IMR-90 (cell line): ENCODE data around the gene MGLL. TPM values are rescaled to one million over a fixed set of nuclear protein-coding genes. Genes with fewer than 3 reads are reported as not detected.

ENCODE experiments used
- ATAC-seq: fragments of 200-7000 bp; cut with Tn5 transposase; 2 replicates; pipeline ENCODE4 v1.9.1; 2020; ENCODE audit warnings: low read depth, mild to moderate bottlenecking, moderate library complexity
- BruUV-seq: library from RNA; stranded (reverse); fragments of 400-500 nt; replicated peaks from 2 replicates; lab custom pipeline; 2021; lab: Mats Ljungman, UMichigan
- CTCF ChIA-PET: fragments of 300-600 bp; formaldehyde crosslinking; extraction: SDS; loops from one replicate; lab custom pipeline; 2021; ENCODE audit warnings: antibody characterized with exemption; lab: Yijun Ruan, JAX
- POLR2A ChIA-PET: fragments of 300-600 bp; sonication (Branson Sonifier 250); formaldehyde crosslinking; loops from one replicate; lab custom pipeline; 2022; ENCODE audit warnings: antibody characterized with exemption; ENCODE audit not compliant: unreplicated experiment; lab: Charles Lee
- DNase-seq: peaks from one replicate; pipeline ENCODE4 v3.0.0; 2013
- H2AFZ ChIP-seq: replicated peaks from 2 replicates; pipeline ENCODE3; 2013; ENCODE audit warnings: low read length, mild to moderate bottlenecking; ENCODE audit not compliant: poor library complexity
- H2AK5ac ChIP-seq: 2 replicates; pipeline ENCODE4 v1.6.1; 2013; ENCODE audit warnings: low read depth, low read length, inconsistent platforms
- H2AK9ac ChIP-seq: replicated peaks from 2 replicates; pipeline ENCODE3; 2013; ENCODE audit warnings: mild to moderate bottlenecking, low read depth, low read length, moderate library complexity; ENCODE audit not compliant: poor library complexity
- H2BK120ac ChIP-seq: 2 replicates; pipeline ENCODE4 v1.6.1; 2013; ENCODE audit warnings: low read depth, low read length, inconsistent platforms
- H2BK15ac ChIP-seq: 3 replicates; pipeline ENCODE4 v1.6.1; 2013; ENCODE audit warnings: low read depth, low read length, inconsistent platforms
- H2BK20ac ChIP-seq: 2 replicates; pipeline ENCODE4 v1.6.1; 2013; ENCODE audit warnings: low read depth, mild to moderate bottlenecking, inconsistent platforms, low read length, moderate library complexity
- H2BK5ac ChIP-seq: 2 replicates; pipeline ENCODE4 v1.6.1; 2013; ENCODE audit warnings: mild to moderate bottlenecking, low read depth, low read length, inconsistent platforms; ENCODE audit not compliant: poor library complexity, severe bottlenecking
- H3K14ac ChIP-seq: replicated peaks from 2 replicates; pipeline ENCODE4 v1.6.1; 2013; ENCODE audit warnings: low read depth, low read length, inconsistent platforms
- H3K18ac ChIP-seq: 2 replicates; pipeline ENCODE4 v1.6.1; 2013; ENCODE audit warnings: low read depth, low read length, control low read depth
- H3K23ac ChIP-seq: 2 replicates; pipeline ENCODE4 v1.6.1; 2013; ENCODE audit warnings: low read depth, low read length, inconsistent platforms
- H3K27ac ChIP-seq: 2 replicates; pipeline ENCODE4 v1.5.1; 2013; ENCODE audit warnings: mild to moderate bottlenecking, control low read depth, low read length; ENCODE audit not compliant: insufficient read depth
- H3K27me3 ChIP-seq: 2 replicates; pipeline ENCODE4 v1.6.1; 2013; ENCODE audit warnings: low read length; ENCODE audit not compliant: control insufficient read depth, insufficient read depth
- H3K36me3 ChIP-seq: 2 replicates; pipeline ENCODE4 v1.6.1; 2013; ENCODE audit warnings: low read length, mixed read lengths; ENCODE audit not compliant: control insufficient read depth, insufficient read depth
- H3K4ac ChIP-seq: 2 replicates; pipeline ENCODE4 v1.6.1; 2013; ENCODE audit warnings: low read depth, low read length, inconsistent platforms
- H3K4me1 ChIP-seq: 2 replicates; pipeline ENCODE4 v1.6.1; 2013; ENCODE audit warnings: low read length, mixed read lengths; ENCODE audit not compliant: control insufficient read depth, insufficient read depth
- H3K4me2 ChIP-seq: 2 replicates; pipeline ENCODE4 v1.6.1; 2013; ENCODE audit warnings: low read depth, mild to moderate bottlenecking, control low read depth, low read length, moderate library complexity
- H3K4me3 ChIP-seq: 2 replicates; pipeline ENCODE4 v1.5.1; 2013; ENCODE audit warnings: low read depth, mild to moderate bottlenecking, control low read depth, low read length, moderate library complexity; ENCODE audit not compliant: insufficient read depth
- H3K56ac ChIP-seq: 2 replicates; pipeline ENCODE4 v1.6.1; 2013; ENCODE audit warnings: low read length, inconsistent platforms; ENCODE audit not compliant: insufficient read depth; ENCODE audit errors: extremely low read depth
- H3K79me1 ChIP-seq, 2 experiments: 2 replicates each; pipeline ENCODE4 v1.6.1; 2013; ENCODE audit warnings: low read length in 2 of 2, inconsistent platforms in 1 of 2, low read depth in 1 of 2
- H3K9ac ChIP-seq: 2 replicates; pipeline ENCODE4 v1.6.1; 2013; ENCODE audit warnings: low read depth, low read length, control low read depth
- H3K9me1 ChIP-seq: 2 replicates; pipeline ENCODE4 v1.6.1; 2013; ENCODE audit warnings: low read length, inconsistent platforms; ENCODE audit not compliant: insufficient read depth
- H3K9me3 ChIP-seq: 2 replicates; pipeline ENCODE4 v1.6.1; 2013; ENCODE audit warnings: low read length; ENCODE audit not compliant: control insufficient read depth, insufficient read depth
- H4K20me1 ChIP-seq: 2 replicates; pipeline ENCODE4 v1.6.1; 2013; ENCODE audit warnings: low read length, inconsistent platforms; ENCODE audit not compliant: insufficient read depth
- H4K5ac ChIP-seq: 2 replicates; pipeline ENCODE4 v1.6.1; 2013; ENCODE audit warnings: mild to moderate bottlenecking, low read depth, low read length, control low read depth
- H4K8ac ChIP-seq, 2 experiments: 2 replicates each; pipeline ENCODE4 v1.6.1; 2013; ENCODE audit warnings: low read depth in 2 of 2, low read length in 2 of 2, control low read depth in 1 of 2, inconsistent platforms in 1 of 2
- H4K91ac ChIP-seq: 2 replicates; pipeline ENCODE4 v1.6.1; 2013; ENCODE audit warnings: low read depth, low read length, inconsistent platforms; ENCODE audit not compliant: insufficient read depth
- BHLHE40 ChIP-seq: fragments of 150-350 bp; IDR thresholded peaks from 2 replicates; pipeline ENCODE4 v1.6.1; 2016; ENCODE audit warnings: mild to moderate bottlenecking, low read depth, low read length
- MAFK ChIP-seq: IDR thresholded peaks from 2 replicates; pipeline ENCODE4 v1.6.1; 2012; ENCODE audit warnings: low read depth, low read length, improper control_type of control experiment
- NFE2L2 ChIP-seq: fragments of 150-350 bp; IDR thresholded peaks from 2 replicates; pipeline ENCODE4 v1.6.1; 2016; ENCODE audit warnings: low read depth, mild to moderate bottlenecking, low read length
- POLR2A ChIP-seq: IDR thresholded peaks from 2 replicates; pipeline ENCODE4 v1.6.1; 2012; ENCODE audit warnings: mild to moderate bottlenecking, low read depth, low read length
- RAD21 ChIP-seq: IDR thresholded peaks from 2 replicates; pipeline ENCODE4 v1.6.1; 2012; ENCODE audit warnings: low read length, improper control_type of control experiment
- RCOR1 ChIP-seq: IDR thresholded peaks from 2 replicates; pipeline ENCODE4 v1.6.1; 2012; ENCODE audit warnings: mild to moderate bottlenecking, low read length, improper control_type of control experiment; ENCODE audit not compliant: insufficient replicate concordance
- SMC3 ChIP-seq: fragments of 150-350 bp; IDR thresholded peaks from 2 replicates; pipeline ENCODE4 v1.6.1; 2016; ENCODE audit warnings: low read depth, mild to moderate bottlenecking, antibody characterized with exemption, low read length, moderate library complexity
- WGBS, 2 experiments: methylation state at CpG; one replicate each; pipeline versions ENCODE4 v1.1.5 to v1.1.7; 2013; ENCODE audit warnings: missing lambda C conversion rate in 2 of 2; ENCODE audit not compliant: insufficient read length in 1 of 2; ENCODE audit errors: extremely low coverage in 2 of 2; 5-methylcytosine and 5-hydroxymethylcytosine counted together
- dilution Hi-C: fragments of 300-500 bp; cut with HindIII; formaldehyde crosslinking; loops from one replicate; pipeline ENCODE4 v1.14.3; 2018; ENCODE audit warnings: low sequenced_read_pairs; ENCODE audit not compliant: unreplicated experiment
- in situ Hi-C: fragments of 300-500 bp; cut with MboI; formaldehyde crosslinking; loops from 3 replicates; pipeline ENCODE4 v1.14.3; 2019; ENCODE audit warnings: low sequenced_read_pairs, inconsistent platforms, mixed read lengths
- intact Hi-C: fragments of 100-400 bp; cut with micrococcal nuclease; formaldehyde crosslinking; loops from 2 replicates; pipeline ENCODE4 v1.10.0; 2022
- polyA plus RNA-seq, 3 experiments: library from polyadenylated mRNA; depleted of rRNA; stranded (reverse); fragments of >200 nt; gene quantifications; 2 replicates each; pipeline ENCODE4 v1.2.3, GENCODE V29; 2012; ENCODE audit warnings: low replicate concordance in 1 of 3
- total RNA-seq: library from RNA; depleted of rRNA; stranded (reverse); fragments of >200 nt; gene quantifications from 2 replicates; pipeline ENCODE4 v1.2.3, GENCODE V29; 2012

MGLL gene
- total and polyA plus RNA-seq, 2 of the 4 experiments (the other 2 are of a cell fraction): 23.7 to 60.6 TPM

- CTCF ChIA-PET: no interaction called here
- 78% methylated on average over 1 of the region's 3 CpGs; no CpG with 5 or more reads in 1 of the 2 experiments for WGBS, 2 experiments
- H3K9me3 ChIP-seq: no peaks in the 10 kb centered on the region
These were observed 103.4 kb downstream of the MGLL start for GRCh38 chr3:127718916-127719290.

More at GRCh38 chr3:127718916-127719290, 103.4 kb downstream of the MGLL start:
- no peak overlapping the region for H2AK5ac ChIP-seq
- H2BK5ac ChIP-seq: no peak overlapping the region
- peaks cover 0 to 52% of the 10 kb centered on the region in 2 experiments; a peak in 2 of 4 replicates for H3K79me1 ChIP-seq
- TF ChIP-seq RCOR1: no peak
- no peak for TF ChIP-seq SMC3
- TF ChIP-seq BHLHE40: no peak
- no peak for TF ChIP-seq MAFK
- TF ChIP-seq POLR2A: no peak
- TF ChIP-seq RAD21: no peak
- no peak for TF ChIP-seq NFE2L2
- no peak overlapping the region for H3K18ac ChIP-seq
- no peak overlapping the region for H3K14ac ChIP-seq
- no peak overlapping the region for H2BK15ac ChIP-seq
- no peak overlapping the region for H3K4me3 ChIP-seq
- ATAC-seq (no peak), DNase-seq (no peak)
- no peak overlapping the region for H4K91ac ChIP-seq
- no peak overlapping the region for H2BK20ac ChIP-seq
- H4K8ac ChIP-seq: no peak overlapping the region
- no peaks in the 10 kb centered on the region for H4K20me1 ChIP-seq
- POLR2A ChIA-PET: no interaction called here
- no peak overlapping the region for H3K23ac ChIP-seq
- H2AK9ac ChIP-seq: no peak overlapping the region
- H3K4ac ChIP-seq: no peak overlapping the region
- H3K27ac ChIP-seq: no peak overlapping the region
- H3K36me3 ChIP-seq: peaks cover 19% of the 10 kb centered on the region
- H4K5ac ChIP-seq: no peak overlapping the region
- no peak overlapping the region for H3K4me2 ChIP-seq
- no peak overlapping the region for H3K9ac ChIP-seq
- in situ Hi-C loops (no loop called here), dilution Hi-C loops (no loop called here), intact Hi-C loops (no loop called here)
- BruUV-seq: no TSS peak
- H3K9me1 ChIP-seq: peaks cover 6% of the 10 kb centered on the region; the same call in 1 of the 2 replicates
- H3K4me1 ChIP-seq: peaks cover 6% of the 10 kb centered on the region; the same call in 1 of the 2 replicates
- no peak overlapping the region for H3K56ac ChIP-seq
- no peak overlapping the region for H2BK120ac ChIP-seq
- H2AFZ ChIP-seq: no peak overlapping the region
- no peaks in the 10 kb centered on the region for H3K27me3 ChIP-seq
